H9 (cell line): Measurements from ENCODE around the gene MYO18A. TPM values are rescaled to one million over a fixed set of nuclear protein-coding genes. Genes with fewer than 3 reads are reported as not detected.

Experiments
- DNase-seq: peaks from one replicate; pipeline ENCODE4 v3.0.0-alpha.2; 2017
- H2AFZ ChIP-seq: one replicate; pipeline ENCODE4 v1.6.1; 2013; ENCODE audit warnings: mild to moderate bottlenecking, low read length, control low read depth, moderate library complexity
- H2AK5ac ChIP-seq: 2 replicates; pipeline ENCODE4 v1.6.1; 2013; ENCODE audit warnings: low read length, control low read depth, mixed read lengths; ENCODE audit not compliant: insufficient read length
- H2BK120ac ChIP-seq: one replicate; pipeline ENCODE4 v1.6.1; 2013; ENCODE audit warnings: low read depth, mild to moderate bottlenecking, low read length, control low read depth, inconsistent platforms; ENCODE audit not compliant: poor library complexity, severe bottlenecking
- H2BK12ac ChIP-seq: 2 replicates; pipeline ENCODE4 v1.6.1; 2013; ENCODE audit warnings: low read length, control low read depth, mixed read lengths, low read depth; ENCODE audit not compliant: insufficient read length
- H2BK15ac ChIP-seq: 2 replicates; pipeline ENCODE4 v1.6.1; 2013; ENCODE audit warnings: low read depth, low read length, control low read depth
- H2BK20ac ChIP-seq: one replicate; pipeline ENCODE4 v1.6.1; 2013; ENCODE audit warnings: low read depth, mild to moderate bottlenecking, low read length, control low read depth, inconsistent platforms; ENCODE audit not compliant: poor library complexity, severe bottlenecking
- H2BK5ac ChIP-seq: 2 replicates; pipeline ENCODE4 v1.6.1; 2013; ENCODE audit warnings: low read length, control low read depth, mixed read lengths; ENCODE audit not compliant: insufficient read length
- H3K14ac ChIP-seq: 2 replicates; pipeline ENCODE4 v1.6.1; 2013; ENCODE audit warnings: low read length, control low read depth; ENCODE audit not compliant: insufficient read depth
- H3K18ac ChIP-seq: 2 replicates; pipeline ENCODE4 v1.6.1; 2013; ENCODE audit warnings: low read depth, mild to moderate bottlenecking, mixed read lengths, low read length, control low read depth; ENCODE audit not compliant: insufficient read length
- H3K23ac ChIP-seq: 2 replicates; pipeline ENCODE4 v1.6.1; 2013; ENCODE audit warnings: low read length, control low read depth, mixed read lengths, low read depth; ENCODE audit not compliant: insufficient read length
- H3K23me2 ChIP-seq: 2 replicates; pipeline ENCODE4 v1.6.1; 2013; ENCODE audit warnings: low read depth, mild to moderate bottlenecking, mixed read lengths, low read length, control low read depth; ENCODE audit not compliant: insufficient read length, poor library complexity, severe bottlenecking
- H3K27ac ChIP-seq: 2 replicates; pipeline ENCODE4 v1.5.1; 2013; ENCODE audit warnings: low read length, control low read depth, mixed read lengths, low read depth; ENCODE audit not compliant: insufficient read length
- H3K27me3 ChIP-seq: 2 replicates; pipeline ENCODE4 v1.6.1; 2013; ENCODE audit warnings: low read length, control low read depth, inconsistent platforms; ENCODE audit not compliant: insufficient read depth
- H3K4ac ChIP-seq: 2 replicates; pipeline ENCODE4 v1.6.1; 2013; ENCODE audit warnings: low read depth, mild to moderate bottlenecking, control low read depth, inconsistent platforms, low read length, moderate library complexity
- H3K4me1 ChIP-seq: 2 replicates; pipeline ENCODE4 v1.6.1; 2013; ENCODE audit warnings: low read length, control low read depth, inconsistent platforms; ENCODE audit not compliant: insufficient read depth
- H3K4me2 ChIP-seq: 2 replicates; pipeline ENCODE4 v1.6.1; 2013; ENCODE audit warnings: low read length, control low read depth, mixed read lengths; ENCODE audit not compliant: insufficient read length, insufficient read depth
- H3K56ac ChIP-seq: 2 replicates; pipeline ENCODE4 v1.6.1; 2013; ENCODE audit warnings: low read depth, mild to moderate bottlenecking, mixed read lengths, low read length, control low read depth; ENCODE audit not compliant: insufficient read length
- H3K79me1 ChIP-seq: 2 replicates; pipeline ENCODE4 v1.6.1; 2013; ENCODE audit warnings: low read depth, mild to moderate bottlenecking, moderate library complexity, low read length, control low read depth, inconsistent platforms; ENCODE audit not compliant: insufficient read depth, poor library complexity, severe bottlenecking
- H3K79me2 ChIP-seq: 2 replicates; pipeline ENCODE4 v1.6.1; 2013; ENCODE audit warnings: low read length, control low read depth, inconsistent platforms; ENCODE audit not compliant: insufficient read depth
- H3K9ac ChIP-seq: 2 replicates; pipeline ENCODE4 v1.6.1; 2013; ENCODE audit warnings: low read length, control low read depth, mixed read lengths; ENCODE audit not compliant: insufficient read length; ENCODE audit errors: extremely low read depth
- H3K9me3 ChIP-seq: one replicate; pipeline ENCODE4 v1.6.1; 2013; ENCODE audit warnings: low read depth, low read length, inconsistent platforms; ENCODE audit not compliant: control insufficient read depth
- H3T11ph ChIP-seq: one replicate; pipeline ENCODE4 v1.6.1; 2013; ENCODE audit warnings: mild to moderate bottlenecking, low read length, control low read depth, inconsistent platforms
- H4K20me1 ChIP-seq: one replicate; pipeline ENCODE4 v1.6.1; 2013; ENCODE audit not compliant: control insufficient read depth, insufficient read length, insufficient read depth
- H4K5ac ChIP-seq: 2 replicates; pipeline ENCODE4 v1.6.1; 2013; ENCODE audit warnings: low read depth, mild to moderate bottlenecking, mixed read lengths, low read length, control low read depth; ENCODE audit not compliant: insufficient read length
- H4K8ac ChIP-seq: replicated peaks from 2 replicates; pipeline ENCODE4 v1.6.1; 2013; ENCODE audit warnings: low read length, control low read depth, mixed read lengths, low read depth; ENCODE audit not compliant: insufficient read length
- H4K91ac ChIP-seq: 2 replicates; pipeline ENCODE4 v1.6.1; 2013; ENCODE audit warnings: low read depth, mild to moderate bottlenecking, moderate library complexity, mixed read lengths, low read length, control low read depth; ENCODE audit not compliant: insufficient read length
- H3K27ac Mint-ChIP-seq, 3 experiments: 2 replicates in 2 of 3; 3 replicates in 1 of 3; pipeline ENCODE4 v1.8.0; 2020 to 2021; ENCODE audit warnings: mixed read lengths in 3 of 3, mild to moderate bottlenecking in 1 of 3, moderate library complexity in 1 of 3
- H3K27me3 Mint-ChIP-seq: 2 replicates; pipeline ENCODE4 v1.8.0; 2021; ENCODE audit warnings: low read depth, mild to moderate bottlenecking, moderate library complexity, mixed read lengths
- H3K36me3 Mint-ChIP-seq, 3 experiments: 2 replicates in 2 of 3; 3 replicates in 1 of 3; pipeline ENCODE4 v1.8.0; 2020 to 2021; ENCODE audit warnings: low read depth in 3 of 3, mixed read lengths in 3 of 3; ENCODE audit not compliant: insufficient read depth in 1 of 3
- H3K4me1 Mint-ChIP-seq, 2 experiments: 2 replicates each; pipeline ENCODE4 v1.8.0; 2020; ENCODE audit warnings: mixed read lengths in 2 of 2
- H3K4me3 Mint-ChIP-seq, 2 experiments: 2 replicates in 1 of 2; 3 replicates in 1 of 2; pipeline ENCODE4 v1.8.0; 2020 to 2021; ENCODE audit warnings: mild to moderate bottlenecking in 2 of 2, mixed read lengths in 2 of 2, moderate library complexity in 1 of 2
- H3K9me3 Mint-ChIP-seq, 2 experiments: 2 replicates in 1 of 2; 3 replicates in 1 of 2; pipeline ENCODE4 v1.8.0; 2020; ENCODE audit warnings: mild to moderate bottlenecking in 2 of 2, mixed read lengths in 2 of 2, moderate library complexity in 1 of 2
- WGBS: extraction: QIAGEN DNeasy Blood & Tissue Kit; methylation state at CpG from one replicate; pipeline ENCODE4 v1.1.7; 2013; ENCODE audit warnings: missing lambda C conversion rate, low lambda C conversion rate, mixed read lengths; ENCODE audit not compliant: insufficient read length; ENCODE audit errors: extremely low coverage; 5-methylcytosine and 5-hydroxymethylcytosine counted together
- total RNA-seq: library from RNA; stranded (reverse); gene quantifications from 2 replicates; pipeline ENCODE4 v1.2.1, GENCODE V29; 2021
- TF ChIP-seq, protein P1 (sequence below): fragments of 200-600 bp; sonication (generic); conservative IDR thresholded peaks from 3 replicates; pipeline ENCODE4 v1.8.0; 2021; ENCODE audit warnings: antibody characterized with exemption, mild to moderate bottlenecking

MYO18A gene
- total RNA-seq, 1 experiment from 2014 or later: 21.6 TPM

DNA sequence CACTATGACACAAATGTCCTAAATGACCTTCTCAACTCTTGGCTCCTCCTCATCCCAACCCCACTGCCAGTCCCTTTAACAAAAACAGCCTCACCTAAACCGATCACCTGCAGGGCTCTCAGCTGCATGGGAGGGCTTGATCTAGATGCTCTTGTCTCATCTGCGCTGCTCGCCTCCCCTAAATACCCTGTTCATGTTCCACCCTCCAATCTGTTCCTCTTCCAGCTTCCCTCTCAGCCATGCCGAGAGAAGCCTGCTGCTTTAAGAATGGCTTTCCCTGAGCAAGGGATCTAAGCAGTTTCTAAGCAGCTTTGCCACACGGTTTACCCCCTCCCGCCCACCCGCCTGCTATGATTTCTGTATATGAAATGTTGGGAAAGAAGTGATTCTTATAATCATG, 113.6 kb downstream of the MYO18A start:
- Mint-ChIP-seq H3K27me3 (no peaks in the 10 kb centered on the region; the same call in 1 of the 2 replicates), H3K9me3 (no peaks in the 10 kb centered on the region), H3K27ac (peak overlapping the region in 1 of 3 experiments; percentile 36; a peak in 1 of 7 replicates), H3K4me1 (peaks cover 48 to 55% of the 10 kb centered on the region in 2 experiments), H3K36me3 (no peaks in the 10 kb centered on the region; a peak in 1 of 7 replicates), H3K4me3 (no peak overlapping the region; a peak in 1 of 5 replicates)
- Histone ChIP-seq H2AK5ac (no peak overlapping the region), H3K23ac (no peak overlapping the region), H4K8ac (no peak overlapping the region), H4K5ac (no peak overlapping the region), H2BK20ac (no peak overlapping the region), H3K79me2 (no peaks in the 10 kb centered on the region), H3K56ac (no peak overlapping the region), H2BK12ac (no peak overlapping the region), H3K27me3 (no peaks in the 10 kb centered on the region), H3K79me1 (no peaks in the 10 kb centered on the region), H4K20me1 (no peaks in the 10 kb centered on the region), H3K4me1 (peaks cover 6% of the 10 kb centered on the region; the same call in 1 of the 2 replicates), H3K9ac (no peak overlapping the region), H3K4ac (no peak overlapping the region), H3K18ac (no peak overlapping the region), H3K14ac (no peak overlapping the region), H3T11ph (no peak overlapping the region), H4K91ac (no peak overlapping the region), H2BK120ac (no peak overlapping the region), H3K27ac (no peak overlapping the region), H2AFZ (no peak overlapping the region), H3K4me2 (no peak overlapping the region), H2BK15ac (no peak overlapping the region), H2BK5ac (no peak overlapping the region), H3K23me2 (no peaks in the 10 kb centered on the region), H3K9me3 (no peaks in the 10 kb centered on the region)
- WGBS: no CpG with 5 or more reads among the region's 7 CpGs
- DNase-seq: no peak
- TF ChIP-seq, protein P1, sequence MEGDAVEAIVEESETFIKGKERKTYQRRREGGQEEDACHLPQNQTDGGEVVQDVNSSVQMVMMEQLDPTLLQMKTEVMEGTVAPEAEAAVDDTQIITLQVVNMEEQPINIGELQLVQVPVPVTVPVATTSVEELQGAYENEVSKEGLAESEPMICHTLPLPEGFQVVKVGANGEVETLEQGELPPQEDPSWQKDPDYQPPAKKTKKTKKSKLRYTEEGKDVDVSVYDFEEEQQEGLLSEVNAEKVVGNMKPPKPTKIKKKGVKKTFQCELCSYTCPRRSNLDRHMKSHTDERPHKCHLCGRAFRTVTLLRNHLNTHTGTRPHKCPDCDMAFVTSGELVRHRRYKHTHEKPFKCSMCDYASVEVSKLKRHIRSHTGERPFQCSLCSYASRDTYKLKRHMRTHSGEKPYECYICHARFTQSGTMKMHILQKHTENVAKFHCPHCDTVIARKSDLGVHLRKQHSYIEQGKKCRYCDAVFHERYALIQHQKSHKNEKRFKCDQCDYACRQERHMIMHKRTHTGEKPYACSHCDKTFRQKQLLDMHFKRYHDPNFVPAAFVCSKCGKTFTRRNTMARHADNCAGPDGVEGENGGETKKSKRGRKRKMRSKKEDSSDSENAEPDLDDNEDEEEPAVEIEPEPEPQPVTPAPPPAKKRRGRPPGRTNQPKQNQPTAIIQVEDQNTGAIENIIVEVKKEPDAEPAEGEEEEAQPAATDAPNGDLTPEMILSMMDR: no peak
